GM12892 (cell line): ENCODE measurements around the gene ATP5F1D.

Experiments
- DNase-seq: peaks from one replicate; pipeline ENCODE4 v3.0.0; 2011; ENCODE audit not compliant: insufficient read length
- FAIRE-seq: peaks from 2 replicates; lab custom pipeline; 2011; peaks lifted over from hg19 to GRCh38; lab: Jason Lieb, UNC
- POLR2A ChIP-seq: IDR thresholded peaks from 2 replicates; pipeline ENCODE4 v1.6.1; 2011; ENCODE audit warnings: low read depth, low read length, control low read depth
- POLR2AphosphoS5 ChIP-seq: IDR thresholded peaks from 2 replicates; pipeline ENCODE4 v1.6.1; 2011; ENCODE audit warnings: low read depth, low read length, control low read depth
- TAF1 ChIP-seq: IDR thresholded peaks from 2 replicates; pipeline ENCODE4 v1.6.1; 2011; ENCODE audit warnings: low read depth, mild to moderate bottlenecking, control low read depth, low read length, borderline replicate concordance

ATP5F1D gene

DNA sequence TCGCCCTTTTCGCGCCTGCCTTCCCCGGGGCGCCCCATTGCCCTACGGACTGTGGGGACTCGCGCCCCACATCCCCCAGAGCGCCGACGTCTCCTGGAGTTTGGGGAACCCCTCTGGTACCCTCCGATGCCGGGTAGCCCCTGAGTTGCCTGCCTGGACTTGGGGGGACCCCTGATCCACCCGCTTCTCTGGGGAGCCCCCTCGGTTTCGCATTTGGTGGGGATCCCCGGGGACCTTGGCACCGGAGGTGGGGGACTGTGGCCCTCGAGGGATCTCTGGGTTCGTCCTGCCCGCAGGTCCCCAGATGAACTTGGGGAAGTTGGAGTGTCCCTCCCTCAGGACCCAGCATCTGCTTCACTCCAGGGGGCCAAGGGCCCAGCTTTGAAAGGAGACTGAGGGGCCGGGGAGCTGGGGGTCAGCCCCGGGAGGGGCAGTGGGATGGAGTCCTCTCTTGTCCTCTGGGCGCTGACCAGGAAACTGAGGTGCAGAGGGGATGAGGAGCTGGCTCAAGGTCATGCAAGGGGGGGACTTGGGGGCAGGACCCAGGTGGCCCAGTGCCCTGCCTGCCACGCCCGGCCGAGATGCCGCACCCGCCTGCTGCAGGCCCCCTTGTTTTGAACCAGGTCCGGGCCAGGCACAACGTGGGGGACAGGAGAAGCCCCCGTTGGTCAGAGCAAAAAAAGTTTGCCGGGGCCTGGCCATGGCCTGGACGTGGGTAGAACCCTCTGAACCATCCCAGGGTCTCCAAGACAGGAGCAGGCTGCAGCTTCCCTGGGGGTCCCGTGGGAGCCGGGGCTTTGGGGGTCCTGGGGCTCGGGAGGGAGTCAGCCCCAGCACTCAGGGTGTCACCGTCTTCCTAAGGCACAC lies 45.2 kb downstream of the ATP5F1D start:
- TF ChIP-seq POLR2A = no peak
- no peak for TF ChIP-seq POLR2AphosphoS5
- no peak for TF ChIP-seq TAF1
- DNase-seq = no peak
- FAIRE-seq = no peak

- no peak for FAIRE-seq
- TF ChIP-seq TAF1 (no peak), POLR2A (no peak), POLR2AphosphoS5 (no peak)
Observed at GRCh38 chr19:1287354-1288225, 46.0 kb downstream of the ATP5F1D start.

GRCh38 chr19:1288226-1288612 lies 46.7 kb downstream of the ATP5F1D start:
- DNase-seq (no peak), FAIRE-seq (no peak)
- no peak for TF ChIP-seq TAF1
- TF ChIP-seq POLR2AphosphoS5 = no peak
- TF ChIP-seq POLR2A = no peak

More at GRCh38 chr19:1287354-1288225, 46.0 kb downstream of the ATP5F1D start:
- no peak for DNase-seq

GRCh38 chr19:1288833-1289685 lies 47.5 kb downstream of the ATP5F1D start:
- FAIRE-seq = no peak
- TF ChIP-seq POLR2AphosphoS5 = no peak
- TF ChIP-seq POLR2A = no peak
- TF ChIP-seq TAF1 = no peak
- no peak for DNase-seq

DNA sequence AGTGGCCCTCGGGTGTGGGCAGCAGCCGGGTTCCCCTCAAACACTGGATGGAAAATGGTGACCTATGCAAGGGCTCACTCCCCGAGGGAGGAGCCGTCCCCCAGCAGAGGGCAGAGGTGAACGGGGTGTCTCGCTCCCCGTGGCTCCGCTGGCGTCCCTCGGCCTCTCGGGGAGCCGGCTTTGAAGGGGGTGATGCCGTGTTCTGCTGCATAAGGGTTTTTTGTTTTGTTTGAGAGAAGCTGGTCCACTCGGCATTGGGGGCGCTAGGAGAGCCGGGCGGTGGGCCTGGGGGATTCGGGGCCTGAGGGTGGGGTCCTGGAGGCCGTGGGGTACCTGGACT lies 48.1 kb downstream of the ATP5F1D start:
- no peak for FAIRE-seq
- no peak for DNase-seq
- TF ChIP-seq POLR2AphosphoS5 = no peak
- no peak for TF ChIP-seq POLR2A
- TF ChIP-seq TAF1 = no peak

DNA sequence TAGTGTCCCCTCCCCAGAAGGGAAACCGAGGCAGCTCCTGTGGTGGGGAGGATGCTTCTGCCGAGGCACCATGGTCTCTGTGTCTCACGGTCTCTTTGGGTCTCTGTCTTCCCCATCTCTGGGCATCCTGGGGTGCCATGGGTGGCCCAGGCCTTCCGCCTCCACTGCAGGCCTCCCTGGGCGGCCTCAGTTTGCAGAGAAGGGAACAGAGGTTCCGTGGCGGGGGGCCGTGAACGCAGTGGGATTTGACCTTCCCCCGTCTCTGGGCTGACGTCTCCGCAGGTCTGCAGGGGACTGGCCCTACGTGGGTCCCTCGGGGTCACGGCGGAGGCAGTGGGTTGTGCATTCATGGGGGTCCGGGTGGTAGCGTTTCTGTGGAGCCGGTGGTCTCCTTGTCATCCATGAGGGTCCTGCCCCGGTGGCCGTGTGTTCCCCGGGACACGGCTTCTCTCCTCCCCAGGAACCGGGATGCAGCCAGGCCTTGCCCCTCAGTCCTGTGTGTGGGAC lies 48.7 kb downstream of the ATP5F1D start:
- FAIRE-seq (no peak), DNase-seq (no peak)
- TF ChIP-seq TAF1 (no peak), POLR2A (no peak), POLR2AphosphoS5 (no peak)

DNA sequence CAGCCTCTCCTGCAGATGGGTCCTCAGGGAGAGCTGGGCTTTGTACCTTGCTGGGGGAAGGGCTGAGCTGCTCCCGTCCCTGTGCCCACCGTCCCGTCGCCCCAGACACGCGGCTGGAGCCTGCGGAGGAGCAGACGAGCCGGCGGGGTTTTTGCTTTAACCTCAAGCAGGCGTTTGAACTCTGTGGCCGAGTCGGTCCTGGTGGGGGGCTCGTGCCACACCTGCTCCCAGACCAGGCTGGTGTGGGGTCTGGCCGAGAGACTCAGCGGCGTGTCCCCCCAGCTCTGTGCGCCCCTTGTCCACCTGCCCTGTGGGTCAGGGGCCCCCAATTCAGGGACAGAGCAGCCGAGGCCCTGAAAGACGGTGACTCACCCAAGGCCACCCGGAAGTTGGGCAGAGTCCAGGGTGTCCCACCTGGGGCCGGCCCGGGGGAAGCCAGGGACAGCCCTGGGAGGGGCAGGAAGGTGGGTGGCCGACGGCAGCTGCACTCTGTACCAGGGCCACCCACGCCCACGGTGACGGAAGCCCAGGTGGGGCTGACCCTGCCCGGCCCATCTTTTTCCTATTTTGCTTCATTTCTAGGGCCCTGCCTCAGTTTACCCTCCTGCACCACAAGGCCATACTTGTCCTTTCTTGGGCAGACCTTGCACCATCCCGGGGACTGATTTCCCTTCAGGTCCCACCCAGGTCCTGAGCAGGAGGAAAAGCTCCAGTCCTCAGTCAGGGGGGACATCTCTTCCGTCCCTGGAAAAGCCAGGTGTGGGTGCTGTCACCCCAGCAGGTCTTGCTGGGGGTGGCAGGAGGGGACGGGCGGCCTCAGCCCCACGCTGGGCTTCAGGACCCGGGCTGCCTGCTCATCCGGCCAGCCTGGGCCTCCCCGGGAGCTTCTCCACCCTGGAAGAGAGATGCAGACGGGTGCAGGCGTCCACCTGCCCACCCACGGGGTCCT lies 49.4 kb downstream of the ATP5F1D start:
- FAIRE-seq = no peak
- no peak for DNase-seq
- no peak for TF ChIP-seq POLR2A
- no peak for TF ChIP-seq POLR2AphosphoS5
- TF ChIP-seq TAF1 = no peak

- FAIRE-seq (peak; percentile 46), DNase-seq (no peak)
- no peak for TF ChIP-seq TAF1
- no peak for TF ChIP-seq POLR2A
- TF ChIP-seq POLR2AphosphoS5 = no peak
Observed at GRCh38 chr19:1291761-1292418, 50.3 kb downstream of the ATP5F1D start.

DNA sequence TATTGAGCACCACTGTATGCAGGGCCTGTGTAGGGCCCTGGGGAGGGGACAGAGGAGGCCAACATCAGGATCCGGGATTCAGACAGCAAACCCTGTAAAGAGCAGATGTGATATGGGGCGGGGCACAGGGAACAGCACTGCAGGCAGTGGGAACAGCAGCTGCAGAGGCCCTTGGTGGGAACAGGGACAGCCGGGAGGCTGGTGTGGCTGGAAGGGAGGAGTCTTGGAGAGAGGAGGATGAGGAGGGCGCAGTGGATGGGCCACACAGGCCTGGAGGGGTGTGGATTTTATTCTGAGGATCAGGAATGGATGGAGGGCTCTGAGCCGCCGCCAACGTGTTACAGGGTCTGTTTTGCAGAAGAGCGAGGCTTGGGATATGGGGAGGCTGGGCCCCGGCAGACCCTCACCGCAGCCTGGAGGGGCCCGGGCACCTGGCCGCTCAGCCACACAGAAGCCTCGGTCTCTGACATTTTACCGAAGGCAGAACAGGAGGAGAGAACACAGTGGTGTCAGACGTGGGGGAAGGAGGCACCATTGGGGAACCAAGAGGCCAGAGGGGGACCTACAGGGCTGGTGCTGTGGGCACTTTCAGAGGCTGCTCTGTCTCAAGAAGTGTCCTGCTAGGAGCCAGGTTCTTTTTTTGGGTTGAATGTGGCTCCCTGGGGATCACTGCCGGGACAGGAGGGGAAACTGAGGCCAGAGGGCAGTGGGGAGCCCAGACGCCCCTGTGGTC lies 51.0 kb downstream of the ATP5F1D start:
- TF ChIP-seq POLR2AphosphoS5 = no peak
- no peak for TF ChIP-seq POLR2A
- TF ChIP-seq TAF1 = no peak
- DNase-seq (no peak), FAIRE-seq (no peak)
